ENCODE results near the gene RRP36.

DNA sequence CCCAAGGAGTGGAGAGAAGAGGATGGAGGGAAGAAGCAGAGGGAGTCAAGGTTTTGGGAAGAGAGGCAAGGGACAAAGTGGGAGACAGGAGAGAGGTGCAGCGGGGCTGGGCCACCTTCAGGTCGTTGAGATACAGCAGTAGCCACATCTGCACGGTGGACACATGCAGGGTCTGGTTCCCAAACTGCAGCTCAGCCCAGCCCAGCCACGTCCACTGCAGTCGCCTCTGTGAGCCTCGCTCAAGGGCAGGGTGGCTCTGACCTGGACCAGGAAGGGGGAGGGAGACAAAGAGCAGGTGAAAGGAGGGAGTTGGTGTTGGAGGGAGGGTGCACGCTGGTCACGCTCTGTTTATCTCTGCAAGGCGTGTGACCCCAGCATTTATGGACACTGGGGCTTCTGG is 17.3 kb downstream of the RRP36 start:
- TF ChIP-seq CTCF (IDR thresholded peaks at IDR 0.05 in 2 of 3, conservative IDR thresholded peaks at IDR 0.05 in 1 of 3; ENCODE audit: borderline replicate concordance in 1 of 3, insufficient read depth in 1 of 3, low read depth in 2 of 3, low read length in 2 of 3) (no peak), POLR2AphosphoS5 (IDR thresholded peaks at IDR 0.05; ENCODE audit: low read depth, low read length) (no peak)
